HepG2 (cell line): ENCODE data around the gene FAM228B. TPM values are rescaled to one million over a fixed set of nuclear protein-coding genes. Genes with fewer than 3 reads are reported as not detected.

Experiments used
- AHR ChIP-seq: IDR thresholded peaks from 2 replicates; pipeline ENCODE4 v1.6.1; 2018; ENCODE audit warnings: missing genetic modification reagents, missing compliant biosample characterization
- FOXM1 ChIP-seq: sonication (generic); formaldehyde crosslinking; IDR thresholded peaks from 2 replicates; pipeline ENCODE4 v1.5.0; 2020; ENCODE audit warnings: missing genetic modification reagents
- GMEB2 ChIP-seq: IDR thresholded peaks from 2 replicates; pipeline ENCODE4 v1.6.1; 2016; ENCODE audit warnings: missing biosample characterization, missing genetic modification reagents, low read depth
- MEIS2 ChIP-seq: sonication (generic); formaldehyde crosslinking; IDR thresholded peaks from 2 replicates; pipeline ENCODE4 v1.9.0; 2021; ENCODE audit warnings: mild to moderate bottlenecking, missing genetic modification reagents
- NFYC ChIP-seq: IDR thresholded peaks from 2 replicates; pipeline ENCODE4 v1.6.1; 2016; ENCODE audit warnings: missing genetic modification reagents, missing compliant biosample characterization
- SIX1 ChIP-seq: sonication (generic); formaldehyde crosslinking; IDR thresholded peaks from 2 replicates; pipeline ENCODE4 v1.4.0; 2020; ENCODE audit warnings: missing genetic modification reagents, borderline replicate concordance
- SMAD9 ChIP-seq: sonication (generic); formaldehyde crosslinking; IDR thresholded peaks from 2 replicates; pipeline ENCODE4 v1.5.1; 2020; ENCODE audit warnings: mild to moderate bottlenecking, missing genetic modification reagents
- SP1 ChIP-seq, 2 experiments: fragments of 450-650 bp in 1 of 2; sonication (generic) in 1 of 2; formaldehyde crosslinking in 1 of 2; IDR thresholded peaks; 2 replicates each; pipeline versions ENCODE4 v1.4.0 to v1.6.1; 2016 to 2020; ENCODE audit warnings: missing genetic modification reagents in 1 of 2
- TBX3 ChIP-seq: fragments of 450-650 bp; IDR thresholded peaks from 2 replicates; pipeline ENCODE4 v1.6.1; 2017; ENCODE audit warnings: antibody characterized with exemption, mild to moderate bottlenecking, inconsistent platforms, borderline replicate concordance
- TRIM22 ChIP-seq: fragments of 450-650 bp; IDR thresholded peaks from 2 replicates; pipeline ENCODE4 v1.6.1; 2017
- ZBTB33 ChIP-seq: sonication (generic); formaldehyde crosslinking; IDR thresholded peaks from 2 replicates; pipeline ENCODE4 v1.4.0; 2020; ENCODE audit warnings: missing genetic modification reagents
- ZBTB43 ChIP-seq: sonication (generic); formaldehyde crosslinking; conservative IDR thresholded peaks from 2 replicates; pipeline ENCODE4 v1.4.0; 2020; ENCODE audit warnings: missing genetic modification reagents
- ZFP82 ChIP-seq: sonication (generic); formaldehyde crosslinking; IDR thresholded peaks from 2 replicates; pipeline ENCODE4 v1.5.1; 2020; ENCODE audit warnings: mild to moderate bottlenecking, missing genetic modification reagents, borderline replicate concordance
- ZNF292 ChIP-seq: sonication (generic); formaldehyde crosslinking; IDR thresholded peaks from 2 replicates; pipeline ENCODE4 v1.8.1; 2022; ENCODE audit warnings: mild to moderate bottlenecking, low read depth, missing genetic modification reagents, borderline replicate concordance
- ZNF546 ChIP-seq: sonication (generic); formaldehyde crosslinking; conservative IDR thresholded peaks from 2 replicates; pipeline ENCODE4 v1.8.1; 2023; ENCODE audit warnings: mild to moderate bottlenecking, missing genetic modification reagents
- ZNF564 ChIP-seq: sonication (generic); formaldehyde crosslinking; IDR thresholded peaks from 2 replicates; pipeline ENCODE4 v1.8.1; 2023; ENCODE audit warnings: mild to moderate bottlenecking, missing genetic modification reagents
- ZNF770 ChIP-seq: sonication (generic); formaldehyde crosslinking; IDR thresholded peaks from 2 replicates; pipeline ENCODE4 v1.5.0; 2020; ENCODE audit warnings: mild to moderate bottlenecking, missing genetic modification reagents
- ZSCAN5A ChIP-seq: sonication (generic); formaldehyde crosslinking; IDR thresholded peaks from 2 replicates; pipeline ENCODE4 v1.8.0; 2022; ENCODE audit warnings: mild to moderate bottlenecking, missing genetic modification reagents, borderline replicate concordance
- polyA plus RNA-seq, 8 experiments: library from polyadenylated mRNA; depleted of rRNA in 3 of 8; stranded (reverse) in 7 of 8; unstranded in 1 of 8; fragments of >200 nt; fragmentation: Illumina TruSeq in 4 of 8; extraction: Trizol in 4 of 8; gene quantifications; 2 replicates each; pipeline versions ENCODE4 v1.2.1 to v1.2.3, GENCODE V29; 2011 to 2016; ENCODE audit warnings: low read depth in 4 of 8, missing spikeins in 1 of 8, mixed read lengths in 1 of 8; ENCODE audit not compliant: insufficient read depth in 1 of 8
- total RNA-seq, 5 experiments: library from RNA; depleted of rRNA; stranded (reverse); fragments of >200 nt; fragmentation: Illumina TruSeq; extraction: Trizol; gene quantifications; 2 replicates each; pipeline ENCODE4 v1.2.3, GENCODE V29; 2016; ENCODE audit warnings: low read depth in 1 of 5

Gene FAM228B
- total and polyA plus RNA-seq, 2 of the 13 experiments (the other 11 are each of a cell fraction or from before 2014, with no cell fraction given) = 0.79 to 1.1 TPM

GRCh38 chr2:24083567-24084385 is 39.5 kb upstream of the FAM228B start (continued):
- TF ChIP-seq TBX3 (peak; percentile 63; the same call in 1 of the 2 replicates), ZBTB43 (peak; percentile 45; the same call in 1 of the 2 replicates), GMEB2 (0 out of 2 replicates have a peak, but pooled peaks have one; percentile 36), TRIM22 (no peak), ZNF292 (CRISPR knock-in tag) (peak; percentile 89), AHR (peak; percentile 23; the same call in 1 of the 2 replicates), MEIS2 (CRISPR knock-in tag) (no peak; the same call in 1 of the 2 replicates), ZFP82 (CRISPR knock-in tag) (peak; percentile 96; the same call in 1 of the 2 replicates), ZBTB33 (CRISPR knock-in tag) (no peak; the same call in 1 of the 2 replicates), ZSCAN5A (no peak; the same call in 1 of the 2 replicates), SMAD9 (CRISPR knock-in tag) (no peak; the same call in 1 of the 2 replicates), SP1 (IDR thresholded peaks at IDR 0.05) (no peak), SP1 (CRISPR knock-in tag; IDR thresholded peaks at IDR 0.05) (0 out of 2 replicates have a peak, but pooled peaks have one; percentile 33), SIX1 (peak; percentile 20; the same call in 1 of the 2 replicates), FOXM1 (CRISPR knock-in tag) (no peak), NFYC (no peak), ZNF564 (peak; percentile 99), ZNF770 (no peak), ZNF546 (CRISPR knock-in tag) (peak; percentile 96)
